ENCODE results near the gene ERCC8. TPM values are rescaled to one million over a fixed set of nuclear protein-coding genes. Genes with fewer than 3 reads are reported as not detected.

Gene ERCC8
- total RNA-seq, 2 donors from 2014 or later: 12.3 to 12.5 TPM

Other genes starting within 250 kb of the ERCC8 start
- gene DEPDC1B, start 244.9 kb downstream of the ERCC8 start, total RNA-seq: 1 to 10 TPM in 1 of 2 donors, under 1 TPM in 1; 0.32 to 1.8 TPM
- 10 to 100 TPM; 15.7 to 23.8 TPM for gene ELOVL7, start 100.8 kb downstream of the ERCC8 start, total RNA-seq
- 10 to 100 TPM; 16.6 to 17.9 TPM for gene NDUFAF2, start 135 bp upstream of the ERCC8 start, total RNA-seq
- gene SMIM15, start 217.4 kb upstream of the ERCC8 start, total RNA-seq: 10 to 100 TPM; 30.0 to 53.1 TPM

Measured in prostate gland (tissue), 2 donors.